Erythroblast (primary cell): Measurements from ENCODE around the gene SNPH.

Source experiments
- GATA1 ChIP-seq: IDR thresholded peaks from 2 replicates; pipeline ENCODE4 v1.6.1; 2011; ENCODE audit warnings: low read depth, mild to moderate bottlenecking, control low read depth, low read length, moderate library complexity
- POLR2A ChIP-seq: IDR thresholded peaks from 2 replicates; pipeline ENCODE4 v1.6.1; 2011; ENCODE audit warnings: mild to moderate bottlenecking, low read length

DNA sequence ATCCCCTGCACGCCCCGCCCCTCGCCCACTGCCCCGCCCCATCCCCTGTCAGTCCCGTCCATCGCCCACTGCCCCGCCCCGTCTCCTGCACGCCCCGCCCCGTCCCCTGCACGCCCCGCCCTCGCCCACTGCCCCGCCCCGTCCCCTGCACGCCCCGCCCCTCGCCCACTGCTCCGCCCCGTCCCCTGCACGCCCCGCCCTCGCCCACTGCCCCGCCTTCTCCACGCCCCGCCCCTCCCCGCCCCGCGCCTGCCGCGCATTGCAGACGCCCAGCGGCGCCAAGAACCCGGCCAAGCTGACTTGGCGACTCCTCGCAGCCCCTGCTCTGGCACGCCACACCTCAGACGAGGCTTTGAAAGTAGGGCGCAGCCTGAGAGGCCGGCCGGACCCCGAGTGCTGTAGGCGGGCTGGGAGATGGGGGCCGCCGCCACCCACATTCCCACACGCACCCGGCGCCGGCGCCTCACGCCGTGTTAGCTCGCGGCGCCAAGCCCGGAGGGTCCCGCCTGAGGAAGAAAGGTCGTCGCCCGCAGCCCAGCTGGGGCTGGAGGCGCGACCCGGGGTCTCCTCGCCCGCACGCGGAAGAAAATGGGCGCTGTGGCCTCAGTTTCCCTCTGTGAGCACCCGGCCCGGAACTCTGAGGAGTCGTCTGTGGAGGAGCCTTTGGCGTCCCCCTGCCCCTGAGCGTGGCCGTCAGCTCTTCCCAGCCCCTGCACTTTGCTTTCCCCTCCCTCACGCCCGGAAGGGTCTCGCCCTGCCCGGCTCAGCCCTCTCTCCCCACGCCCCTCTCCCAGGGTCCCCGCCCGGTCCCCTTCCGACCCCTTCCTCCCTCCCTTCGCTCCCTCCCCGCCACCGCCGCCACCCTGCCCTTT lies 40.1 kb upstream of the SNPH start, which contains the start of gene RAD21L1:
- TF ChIP-seq POLR2A (no peak), GATA1 (no peak)
